ENCODE results near the gene RBL2. TPM values are rescaled to one million over a fixed set of nuclear protein-coding genes. Genes with fewer than 3 reads are reported as not detected.
A peak's percentile ranks its signal among the peaks of the same experiment; 100 is the strongest.

Gene RBL2
- total and polyA plus RNA-seq, 2 donors (not counting 3 experiments of a cell fraction or from before 2014, with no cell fraction given) = 22.5 to 30.7 TPM

- Histone ChIP-seq H3K79me2 (ENCODE audit: control insufficient read depth, insufficient read depth, low read length) (no peaks in the 10 kb centered on the region), H2AFZ (ENCODE audit: low read depth, low read length) (no peak overlapping the region), H4K20me1 (replicated peaks; ENCODE audit: control insufficient read depth, extremely low read depth, insufficient read depth, low read length) (no peaks in the 10 kb centered on the region), H3K4me2 (ENCODE audit: insufficient read depth, low read length) (peak overlapping the region; percentile 12), H3K9ac (replicated peaks; ENCODE audit: extremely low read depth, insufficient read depth, low read length) (peak overlapping the region; percentile 66), H3K27ac (ENCODE audit: insufficient read depth, low read depth, low read length) (peak overlapping the region; percentile 97), H3K4me3 (replicated peaks in 1 of 3; ENCODE audit: insufficient read depth in 1 of 3, low read depth in 1 of 3, low read length in 3 of 3) (no peak overlapping the region), H3K27me3 (ENCODE audit: control insufficient read depth in 2 of 2, insufficient read depth in 2 of 2, low read length in 2 of 2) (no peaks in the 10 kb centered on the region), H3K9me1 (replicated peaks; ENCODE audit: control insufficient read depth, extremely low read depth, insufficient read depth, low read length) (no peaks in the 10 kb centered on the region), H3K36me3 (ENCODE audit: control insufficient read depth in 2 of 2, extremely low read depth in 1 of 2, insufficient read depth in 2 of 2, low read length in 2 of 2) (no peaks in the 10 kb centered on the region), H3K9me3 (replicated peaks; ENCODE audit: control insufficient read depth, insufficient read depth, low read length) (no peaks in the 10 kb centered on the region), H3K4me1 (ENCODE audit: control insufficient read depth, extremely low read depth, insufficient read depth, low read length) (peaks cover 39% of the 10 kb centered on the region)
- intact Hi-C loops (cut with micrococcal nuclease) = loop anchor here (1.0 to 5.0 kb wide), 6 partner anchors 13 to 1986 kb away; partner anchors contain the start of genes AKTIP, FTO and RPGRIP1L
- ChIA-PET POLR2A (interaction anchor here (1.1 kb wide), 1 partner anchor 12 kb away, joined by 3 read pairs; no protein-coding TSS in a partner anchor), CTCF (interaction anchor here (1.2 to 2.0 kb wide), 3 partner anchors 33 to 539 kb away, joined by 3 to 12 read pairs (median 4); no protein-coding TSS in a partner anchor)
- dilution Hi-C loops (cut with MboI; ENCODE audit: extremely low pct_ligation_motif_present, low sequenced_read_pairs) = no loop called here
- BruUV-seq (replicated peaks) = TSS peak; percentile 23
- no peak for TF ChIP-seq GATA2 (IDR thresholded peaks at IDR 0.05; ENCODE audit: insufficient read depth, insufficient read length, low read depth, low read length)
- TF ChIP-seq EZH2 (IDR thresholded peaks at IDR 0.05; ENCODE audit: borderline replicate concordance, low read depth, low read length, severe bottlenecking) = no peak
- no peak for TF ChIP-seq POLR2A (IDR thresholded peaks at IDR 0.05; ENCODE audit: low read depth, low read length)
- no peak for TF ChIP-seq POLR2AphosphoS5 (IDR thresholded peaks at IDR 0.05; ENCODE audit: insufficient read depth, low read depth, low read length)
- TF ChIP-seq, protein P1, sequence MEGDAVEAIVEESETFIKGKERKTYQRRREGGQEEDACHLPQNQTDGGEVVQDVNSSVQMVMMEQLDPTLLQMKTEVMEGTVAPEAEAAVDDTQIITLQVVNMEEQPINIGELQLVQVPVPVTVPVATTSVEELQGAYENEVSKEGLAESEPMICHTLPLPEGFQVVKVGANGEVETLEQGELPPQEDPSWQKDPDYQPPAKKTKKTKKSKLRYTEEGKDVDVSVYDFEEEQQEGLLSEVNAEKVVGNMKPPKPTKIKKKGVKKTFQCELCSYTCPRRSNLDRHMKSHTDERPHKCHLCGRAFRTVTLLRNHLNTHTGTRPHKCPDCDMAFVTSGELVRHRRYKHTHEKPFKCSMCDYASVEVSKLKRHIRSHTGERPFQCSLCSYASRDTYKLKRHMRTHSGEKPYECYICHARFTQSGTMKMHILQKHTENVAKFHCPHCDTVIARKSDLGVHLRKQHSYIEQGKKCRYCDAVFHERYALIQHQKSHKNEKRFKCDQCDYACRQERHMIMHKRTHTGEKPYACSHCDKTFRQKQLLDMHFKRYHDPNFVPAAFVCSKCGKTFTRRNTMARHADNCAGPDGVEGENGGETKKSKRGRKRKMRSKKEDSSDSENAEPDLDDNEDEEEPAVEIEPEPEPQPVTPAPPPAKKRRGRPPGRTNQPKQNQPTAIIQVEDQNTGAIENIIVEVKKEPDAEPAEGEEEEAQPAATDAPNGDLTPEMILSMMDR (IDR thresholded peaks at IDR 0.05; ENCODE audit: extremely low read depth in 1 of 2, insufficient read depth in 1 of 2, low read depth in 1 of 2, low read length in 2 of 2) = no peak
- no peak for TF ChIP-seq JUN (IDR thresholded peaks at IDR 0.05; ENCODE audit: borderline replicate concordance, insufficient read depth, insufficient read length, low read depth)
- TF ChIP-seq MAX (IDR thresholded peaks at IDR 0.05; ENCODE audit: insufficient read depth, insufficient read length) = no peak
- TF ChIP-seq MYC (IDR thresholded peaks at IDR 0.05; ENCODE audit: low read depth, low read length) = no peak
- TF ChIP-seq FOS (IDR thresholded peaks at IDR 0.05; ENCODE audit: borderline replicate concordance, insufficient read depth, low read length) = no peak
- FAIRE-seq (no peak), DNase-seq (ENCODE audit: low read depth, low spot score) (peak; percentile 38)
Observed at GRCh38 chr16:53515811-53516210, 81.5 kb downstream of the RBL2 start.

Data from endothelial cell of umbilical vein (primary cell).